ENCODE data around the gene CBARP. TPM values are rescaled to one million over a fixed set of nuclear protein-coding genes. Genes with fewer than 3 reads are reported as not detected.

Gene CBARP
- polyA plus RNA-seq, 1 donor from 2014 or later, result 18.2 TPM

DNA sequence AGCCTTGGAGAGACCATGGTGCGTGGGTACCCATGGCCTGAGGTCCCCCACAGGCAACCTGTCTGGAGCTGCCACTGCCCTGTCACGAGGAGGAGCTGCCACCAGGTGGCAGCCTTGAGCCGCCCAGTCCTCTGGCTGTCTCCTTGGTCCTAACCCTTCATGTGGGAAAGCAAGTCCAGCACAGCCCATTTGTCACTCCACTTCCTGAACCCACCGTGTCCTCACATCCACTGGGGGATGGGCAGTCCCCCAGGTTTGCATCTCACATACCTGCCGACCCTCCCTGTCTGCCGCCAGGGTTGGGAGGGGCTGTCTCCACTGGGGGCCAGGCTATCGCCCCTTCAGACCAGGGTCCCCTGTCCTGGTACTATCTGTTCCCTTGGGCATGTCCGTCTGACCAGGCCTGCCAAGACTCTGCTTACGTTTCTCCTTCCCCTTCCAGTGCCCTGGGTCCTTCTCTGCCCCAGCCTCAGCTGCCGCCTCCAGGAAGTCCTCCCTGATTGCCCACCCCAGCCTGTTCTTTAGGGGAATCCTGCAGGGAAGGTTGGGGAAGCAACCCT, 42.1 kb upstream of the CBARP start:
- Histone ChIP-seq H3K27me3 (ENCODE audit: insufficient read depth, low read depth, low read length) (no peaks in the 10 kb centered on the region), H3F3A (ENCODE audit: insufficient read depth, low read length, poor library complexity, severe bottlenecking) (no peaks in the 10 kb centered on the region), H4K20me1 (ENCODE audit: insufficient read depth) (no peaks in the 10 kb centered on the region), H3K36me3 (ENCODE audit: insufficient read depth, low read length) (no peaks in the 10 kb centered on the region), H3K79me2 (replicated peaks; ENCODE audit: insufficient read depth, low read length) (peaks cover 2% of the 10 kb centered on the region), H3K4me3 (ENCODE audit: low read length) (no peak overlapping the region), H2AFZ (ENCODE audit: low read depth, low read length) (no peak overlapping the region), H3K9ac (ENCODE audit: low read length) (no peak overlapping the region), H3K9me2 (ENCODE audit: insufficient read depth, low read length) (no peaks in the 10 kb centered on the region), H3K27ac (ENCODE audit: low read length) (no peak overlapping the region), H3K9me3 (ENCODE audit: low read length) (no peaks in the 10 kb centered on the region), H3K4me2 (ENCODE audit: low read length) (no peak overlapping the region)
- peak; percentile 92 for TF ChIP-seq RAD21 (conservative IDR thresholded peaks at IDR 0.05)
- TF ChIP-seq POLR2AphosphoS5 (IDR thresholded peaks at IDR 0.05), result no peak
- peak; percentile 38 for TF ChIP-seq MXI1 (conservative IDR thresholded peaks at IDR 0.05; ENCODE audit: poor library complexity, severe bottlenecking)
- TF ChIP-seq, protein P1, sequence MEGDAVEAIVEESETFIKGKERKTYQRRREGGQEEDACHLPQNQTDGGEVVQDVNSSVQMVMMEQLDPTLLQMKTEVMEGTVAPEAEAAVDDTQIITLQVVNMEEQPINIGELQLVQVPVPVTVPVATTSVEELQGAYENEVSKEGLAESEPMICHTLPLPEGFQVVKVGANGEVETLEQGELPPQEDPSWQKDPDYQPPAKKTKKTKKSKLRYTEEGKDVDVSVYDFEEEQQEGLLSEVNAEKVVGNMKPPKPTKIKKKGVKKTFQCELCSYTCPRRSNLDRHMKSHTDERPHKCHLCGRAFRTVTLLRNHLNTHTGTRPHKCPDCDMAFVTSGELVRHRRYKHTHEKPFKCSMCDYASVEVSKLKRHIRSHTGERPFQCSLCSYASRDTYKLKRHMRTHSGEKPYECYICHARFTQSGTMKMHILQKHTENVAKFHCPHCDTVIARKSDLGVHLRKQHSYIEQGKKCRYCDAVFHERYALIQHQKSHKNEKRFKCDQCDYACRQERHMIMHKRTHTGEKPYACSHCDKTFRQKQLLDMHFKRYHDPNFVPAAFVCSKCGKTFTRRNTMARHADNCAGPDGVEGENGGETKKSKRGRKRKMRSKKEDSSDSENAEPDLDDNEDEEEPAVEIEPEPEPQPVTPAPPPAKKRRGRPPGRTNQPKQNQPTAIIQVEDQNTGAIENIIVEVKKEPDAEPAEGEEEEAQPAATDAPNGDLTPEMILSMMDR (IDR thresholded peaks at IDR 0.05; ENCODE audit: poor library complexity, severe bottlenecking), result peak; percentile 95
- peak; percentile 21 for TF ChIP-seq EP300 (conservative IDR thresholded peaks at IDR 0.05; ENCODE audit: poor library complexity, severe bottlenecking)
- TF ChIP-seq SMC3 (conservative IDR thresholded peaks at IDR 0.05; ENCODE audit: poor library complexity), result peak; percentile 91
- TF ChIP-seq REST (IDR thresholded peaks at IDR 0.05; ENCODE audit: borderline replicate concordance), result no peak

DNA sequence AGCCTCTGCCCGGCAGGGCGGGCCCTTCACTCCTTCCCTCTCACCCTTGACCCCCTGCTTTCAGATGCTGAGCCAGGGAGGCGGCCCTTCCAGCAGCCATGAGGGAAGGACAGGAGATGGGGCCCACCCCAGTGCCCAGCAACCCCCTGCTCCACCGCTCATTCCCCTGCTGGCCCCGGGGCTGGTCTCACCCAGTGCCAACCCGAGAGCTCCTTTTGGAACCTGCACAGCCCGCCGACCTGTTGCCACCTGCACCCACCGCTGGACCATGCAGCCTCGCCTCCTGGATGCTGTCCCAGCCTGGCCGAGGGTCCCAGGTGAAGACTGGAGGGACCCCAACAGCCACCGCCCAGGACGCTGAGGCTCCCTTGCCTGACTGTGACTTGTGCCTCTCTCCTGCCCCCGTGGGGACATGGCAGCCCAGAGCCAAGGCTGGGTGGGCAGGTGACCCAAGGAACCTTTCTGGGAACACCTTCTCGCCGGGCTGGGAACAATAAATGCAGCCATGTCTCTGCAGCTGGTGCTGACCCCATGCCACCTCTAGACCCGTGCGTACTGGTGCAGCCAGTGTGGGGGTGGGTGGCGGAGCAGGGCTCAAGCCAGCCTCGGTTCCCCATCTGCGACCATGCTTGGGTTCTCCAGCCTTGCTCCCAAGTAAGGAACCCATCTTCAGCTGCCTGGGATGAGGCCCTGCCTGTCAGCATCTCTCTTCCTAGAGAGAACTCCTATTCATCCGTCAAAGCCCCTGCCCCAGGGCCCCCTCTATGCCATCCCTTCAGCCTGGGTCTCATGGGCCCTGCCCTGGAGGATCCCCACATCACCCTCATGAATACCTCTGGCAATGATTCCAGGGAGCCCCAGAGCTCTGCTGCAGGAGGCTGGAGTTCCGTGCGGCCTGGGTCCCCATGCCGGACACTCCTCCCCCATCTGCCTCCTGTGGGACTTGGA, 41.2 kb upstream of the CBARP start:
- Histone ChIP-seq H3K9ac (ENCODE audit: low read length) (no peak overlapping the region), H3K9me3 (ENCODE audit: low read length) (no peaks in the 10 kb centered on the region), H3K4me2 (ENCODE audit: low read length) (no peak overlapping the region), H3K36me3 (ENCODE audit: insufficient read depth, low read length) (peaks cover 2% of the 10 kb centered on the region), H3K79me2 (replicated peaks; ENCODE audit: insufficient read depth, low read length) (peaks cover 2% of the 10 kb centered on the region), H3K27me3 (ENCODE audit: insufficient read depth, low read depth, low read length) (no peaks in the 10 kb centered on the region), H3F3A (ENCODE audit: insufficient read depth, low read length, poor library complexity, severe bottlenecking) (no peaks in the 10 kb centered on the region), H3K4me3 (ENCODE audit: low read length) (no peak overlapping the region), H4K20me1 (ENCODE audit: insufficient read depth) (no peaks in the 10 kb centered on the region), H3K27ac (ENCODE audit: low read length) (no peak overlapping the region), H2AFZ (ENCODE audit: low read depth, low read length) (no peak overlapping the region), H3K9me2 (ENCODE audit: insufficient read depth, low read length) (no peaks in the 10 kb centered on the region)
- TF ChIP-seq RAD21 (conservative IDR thresholded peaks at IDR 0.05) (no peak), TAF1 (IDR thresholded peaks at IDR 0.05; ENCODE audit: low read depth) (no peak), MXI1 (conservative IDR thresholded peaks at IDR 0.05; ENCODE audit: poor library complexity, severe bottlenecking) (no peak), SMC3 (conservative IDR thresholded peaks at IDR 0.05; ENCODE audit: poor library complexity) (no peak), EP300 (conservative IDR thresholded peaks at IDR 0.05; ENCODE audit: poor library complexity, severe bottlenecking) (no peak), EZH2 (IDR thresholded peaks at IDR 0.05; ENCODE audit: borderline replicate concordance, insufficient read depth, low read length, poor library complexity, severe bottlenecking) (no peak), REST (IDR thresholded peaks at IDR 0.05; ENCODE audit: borderline replicate concordance) (no peak), POLR2AphosphoS5 (IDR thresholded peaks at IDR 0.05) (no peak)
- TF ChIP-seq, protein P1 (IDR thresholded peaks at IDR 0.05; ENCODE audit: poor library complexity, severe bottlenecking), result no peak
